Panc1 (cell line): Measurements from ENCODE around the gene B4GAT1. TPM values are rescaled to one million over a fixed set of nuclear protein-coding genes. Genes with fewer than 3 reads are reported as not detected.

Experiments used
- ATAC-seq: fragments of 200-7000 bp; cut with Tn5 transposase; 2 replicates; pipeline ENCODE4 v1.9.1; 2020; ENCODE audit warnings: mild to moderate bottlenecking, moderate library complexity
- BruUV-seq: library from RNA; stranded (reverse); fragments of 400-500 nt; replicated peaks from 2 replicates; lab custom pipeline; 2021; lab: Mats Ljungman, UMichigan
- CTCF ChIA-PET: fragments of 300-600 bp; sonication (Branson Sonifier 250); formaldehyde crosslinking; loops from one replicate; lab custom pipeline; 2022; ENCODE audit warnings: antibody characterized with exemption; lab: Charles Lee
- POLR2A ChIA-PET: fragments of 300-600 bp; sonication (Branson Sonifier 250); formaldehyde crosslinking; loops from one replicate; lab custom pipeline; 2022; ENCODE audit warnings: antibody characterized with exemption; lab: Charles Lee
- DNase-seq: peaks from one replicate; pipeline ENCODE4 v3.0.0-alpha.2; 2010; ENCODE audit warnings: low read depth, low spot score
- H3K27ac ChIP-seq: 2 replicates; pipeline ENCODE4 v1.5.1; 2011; ENCODE audit warnings: mild to moderate bottlenecking, low read length, inconsistent platforms
- H3K27me3 ChIP-seq: fragments of 200-500 bp; sonication (Bioruptor generic); 2 replicates; pipeline ENCODE4 v1.6.0; 2014; ENCODE audit warnings: low read length, inconsistent platforms; ENCODE audit not compliant: control insufficient read depth, insufficient read depth
- H3K36me3 ChIP-seq: fragments of 200-500 bp; sonication (Bioruptor generic); 2 replicates; pipeline ENCODE4 v1.5.1; 2014; ENCODE audit warnings: inconsistent platforms, mild to moderate bottlenecking, low read length, moderate library complexity; ENCODE audit not compliant: control insufficient read depth, insufficient read depth
- H3K4me1 ChIP-seq: 2 replicates; pipeline ENCODE4 v1.5.1; 2011; ENCODE audit warnings: inconsistent platforms, mild to moderate bottlenecking, low read length, moderate library complexity; ENCODE audit not compliant: control insufficient read depth, insufficient read depth
- H3K4me3 ChIP-seq, 2 experiments: 2 replicates each; pipeline ENCODE4 v1.5.1; 2011 to 2012; ENCODE audit warnings: low read depth in 2 of 2, low read length in 2 of 2, mild to moderate bottlenecking in 2 of 2, inconsistent platforms in 1 of 2, moderate library complexity in 1 of 2
- H3K9me3 ChIP-seq: fragments of 200-500 bp; sonication (Bioruptor generic); 2 replicates; pipeline ENCODE4 v1.5.1; 2014; ENCODE audit warnings: low read depth, mild to moderate bottlenecking, inconsistent platforms, low read length, moderate library complexity; ENCODE audit not compliant: control insufficient read depth, insufficient read depth
- POLR2AphosphoS5 ChIP-seq: IDR thresholded peaks from 2 replicates; pipeline ENCODE4 v1.6.1; 2012; ENCODE audit warnings: mild to moderate bottlenecking, low read depth, low read length, moderate library complexity
- SIN3A ChIP-seq: IDR thresholded peaks from 2 replicates; pipeline ENCODE4 v1.6.1; 2012; ENCODE audit warnings: low read depth, mild to moderate bottlenecking, low read length, moderate library complexity, borderline replicate concordance; ENCODE audit not compliant: insufficient read depth
- TCF7L2 ChIP-seq: IDR thresholded peaks from 2 replicates; pipeline ENCODE4 v1.6.1; 2011; ENCODE audit warnings: mild to moderate bottlenecking, low read depth, low read length, inconsistent platforms
- in situ Hi-C: cut with HindIII; loops from 2 replicates; pipeline ENCODE4 v1.10.0; 2016; ENCODE audit warnings: low sequenced_read_pairs, low pct_unique_long_range_greater_than_20kb
- intact Hi-C: fragments of 100-400 bp; cut with micrococcal nuclease; formaldehyde crosslinking; loops from one replicate; pipeline ENCODE4 v1.10.0; 2022; ENCODE audit not compliant: unreplicated experiment
- total RNA-seq: library from RNA; stranded (reverse); gene quantifications from one replicate; pipeline ENCODE4 v1.2.1, GENCODE V29; 2021; ENCODE audit not compliant: unreplicated experiment
- TF ChIP-seq, protein P1 (sequence below), 2 experiments: IDR thresholded peaks; 2 replicates each; pipeline ENCODE4 v1.6.1; 2011 to 2012; ENCODE audit warnings: low read depth in 2 of 2, control low read depth in 1 of 2, low read length in 1 of 2, mild to moderate bottlenecking in 1 of 2, moderate library complexity in 1 of 2; ENCODE audit not compliant: insufficient read depth in 1 of 2
- TF ChIP-seq, protein P2 (sequence below): fragments of 450-650 bp; IDR thresholded peaks from 2 replicates; pipeline ENCODE4 v1.5.1; 2017; ENCODE audit warnings: mild to moderate bottlenecking

The B4GAT1 gene
- total RNA-seq, 1 experiment from 2014 or later, result 29.3 TPM

DNA sequence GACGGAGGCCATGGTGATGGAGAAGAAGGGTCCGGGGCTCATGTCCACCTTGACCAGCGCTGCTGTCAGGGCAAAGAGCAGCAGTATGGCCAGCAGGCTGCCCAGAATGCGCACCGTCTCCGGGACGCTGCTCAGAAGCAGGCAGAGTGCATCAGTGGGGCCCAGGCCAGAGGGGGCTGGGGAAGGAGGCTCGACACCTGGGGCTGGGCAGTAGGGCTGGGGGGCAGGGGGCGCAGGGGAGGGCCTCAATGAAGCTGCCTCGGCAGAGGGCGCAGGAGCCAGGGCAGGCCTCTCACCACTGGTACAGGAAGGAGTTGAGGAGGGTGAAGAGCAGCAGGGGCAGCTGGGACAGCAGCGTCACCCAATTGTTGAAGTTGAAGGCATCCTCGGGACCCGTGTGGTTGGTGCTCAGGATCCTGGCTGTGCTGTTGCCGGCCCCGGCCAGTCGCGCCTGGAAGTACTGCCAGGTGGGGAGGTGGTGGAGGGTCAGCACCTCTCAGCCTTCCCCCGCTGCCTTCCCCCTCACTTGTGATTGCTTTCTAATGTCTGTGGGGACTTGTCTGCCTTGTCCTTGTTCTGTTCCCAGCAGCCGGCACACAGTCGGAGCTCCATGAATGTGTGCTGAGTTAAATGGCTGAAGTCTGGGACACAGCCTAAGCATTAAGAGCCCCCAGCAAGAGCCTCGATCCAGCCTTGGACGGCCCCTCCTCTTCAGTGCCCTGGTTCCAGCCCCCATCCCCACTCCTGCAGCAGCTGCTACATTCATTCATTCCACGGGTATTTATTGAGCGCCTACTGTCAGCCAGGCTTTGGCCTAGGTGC lies 21.9 kb upstream of the B4GAT1 start:
- intact Hi-C loops, result no loop called here
- ChIA-PET POLR2A (no interaction called here), CTCF (no interaction called here)
- H3K27ac ChIP-seq, result no peak overlapping the region
- H3K9me3 ChIP-seq, result no peaks in the 10 kb centered on the region
- ATAC-seq (no peak), DNase-seq (no peak)
- TF ChIP-seq, protein P1, sequence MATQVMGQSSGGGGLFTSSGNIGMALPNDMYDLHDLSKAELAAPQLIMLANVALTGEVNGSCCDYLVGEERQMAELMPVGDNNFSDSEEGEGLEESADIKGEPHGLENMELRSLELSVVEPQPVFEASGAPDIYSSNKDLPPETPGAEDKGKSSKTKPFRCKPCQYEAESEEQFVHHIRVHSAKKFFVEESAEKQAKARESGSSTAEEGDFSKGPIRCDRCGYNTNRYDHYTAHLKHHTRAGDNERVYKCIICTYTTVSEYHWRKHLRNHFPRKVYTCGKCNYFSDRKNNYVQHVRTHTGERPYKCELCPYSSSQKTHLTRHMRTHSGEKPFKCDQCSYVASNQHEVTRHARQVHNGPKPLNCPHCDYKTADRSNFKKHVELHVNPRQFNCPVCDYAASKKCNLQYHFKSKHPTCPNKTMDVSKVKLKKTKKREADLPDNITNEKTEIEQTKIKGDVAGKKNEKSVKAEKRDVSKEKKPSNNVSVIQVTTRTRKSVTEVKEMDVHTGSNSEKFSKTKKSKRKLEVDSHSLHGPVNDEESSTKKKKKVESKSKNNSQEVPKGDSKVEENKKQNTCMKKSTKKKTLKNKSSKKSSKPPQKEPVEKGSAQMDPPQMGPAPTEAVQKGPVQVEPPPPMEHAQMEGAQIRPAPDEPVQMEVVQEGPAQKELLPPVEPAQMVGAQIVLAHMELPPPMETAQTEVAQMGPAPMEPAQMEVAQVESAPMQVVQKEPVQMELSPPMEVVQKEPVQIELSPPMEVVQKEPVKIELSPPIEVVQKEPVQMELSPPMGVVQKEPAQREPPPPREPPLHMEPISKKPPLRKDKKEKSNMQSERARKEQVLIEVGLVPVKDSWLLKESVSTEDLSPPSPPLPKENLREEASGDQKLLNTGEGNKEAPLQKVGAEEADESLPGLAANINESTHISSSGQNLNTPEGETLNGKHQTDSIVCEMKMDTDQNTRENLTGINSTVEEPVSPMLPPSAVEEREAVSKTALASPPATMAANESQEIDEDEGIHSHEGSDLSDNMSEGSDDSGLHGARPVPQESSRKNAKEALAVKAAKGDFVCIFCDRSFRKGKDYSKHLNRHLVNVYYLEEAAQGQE (IDR thresholded peaks at IDR 0.05; ENCODE audit: insufficient read depth in 1 of 2, low read depth in 2 of 2, low read length in 1 of 2), result no peak
- TF ChIP-seq POLR2AphosphoS5 (no peak), SIN3A (no peak), TCF7L2 (no peak)
- TF ChIP-seq, protein P2, sequence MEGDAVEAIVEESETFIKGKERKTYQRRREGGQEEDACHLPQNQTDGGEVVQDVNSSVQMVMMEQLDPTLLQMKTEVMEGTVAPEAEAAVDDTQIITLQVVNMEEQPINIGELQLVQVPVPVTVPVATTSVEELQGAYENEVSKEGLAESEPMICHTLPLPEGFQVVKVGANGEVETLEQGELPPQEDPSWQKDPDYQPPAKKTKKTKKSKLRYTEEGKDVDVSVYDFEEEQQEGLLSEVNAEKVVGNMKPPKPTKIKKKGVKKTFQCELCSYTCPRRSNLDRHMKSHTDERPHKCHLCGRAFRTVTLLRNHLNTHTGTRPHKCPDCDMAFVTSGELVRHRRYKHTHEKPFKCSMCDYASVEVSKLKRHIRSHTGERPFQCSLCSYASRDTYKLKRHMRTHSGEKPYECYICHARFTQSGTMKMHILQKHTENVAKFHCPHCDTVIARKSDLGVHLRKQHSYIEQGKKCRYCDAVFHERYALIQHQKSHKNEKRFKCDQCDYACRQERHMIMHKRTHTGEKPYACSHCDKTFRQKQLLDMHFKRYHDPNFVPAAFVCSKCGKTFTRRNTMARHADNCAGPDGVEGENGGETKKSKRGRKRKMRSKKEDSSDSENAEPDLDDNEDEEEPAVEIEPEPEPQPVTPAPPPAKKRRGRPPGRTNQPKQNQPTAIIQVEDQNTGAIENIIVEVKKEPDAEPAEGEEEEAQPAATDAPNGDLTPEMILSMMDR, result no peak
- no TSS peak for BruUV-seq
- no peak overlapping the region for H3K4me3 ChIP-seq
- H3K4me1 ChIP-seq, result peaks cover 19% of the 10 kb centered on the region
- H3K27me3 ChIP-seq, result no peaks in the 10 kb centered on the region
- H3K36me3 ChIP-seq, result no peaks in the 10 kb centered on the region
- in situ Hi-C loops, result no loop called here

DNA sequence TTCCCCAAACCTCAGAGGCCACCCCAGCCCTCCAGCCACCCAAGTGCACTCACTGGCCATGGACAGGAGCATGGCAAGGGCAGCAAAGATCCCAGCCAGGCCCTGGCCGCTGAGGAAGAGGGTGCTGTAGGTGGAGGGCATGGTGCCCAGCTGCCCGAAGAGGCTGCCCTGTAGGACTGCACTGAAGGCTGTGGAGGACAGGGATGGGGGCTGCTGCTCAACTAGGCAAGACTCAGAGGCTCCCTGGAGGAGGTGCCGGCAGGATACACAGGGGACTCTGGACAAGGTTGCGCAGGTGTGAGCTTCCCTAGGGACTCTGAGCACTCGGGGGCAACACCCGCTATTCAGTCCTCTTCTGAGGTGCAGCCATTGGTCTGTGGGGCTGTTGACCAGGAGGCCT lies 21.1 kb upstream of the B4GAT1 start:
- no peak for DNase-seq
- Histone ChIP-seq H3K4me3 (no peak overlapping the region), H3K9me3 (no peaks in the 10 kb centered on the region), H3K27ac (no peak overlapping the region), H3K27me3 (no peaks in the 10 kb centered on the region), H3K4me1 (peaks cover 19% of the 10 kb centered on the region), H3K36me3 (no peaks in the 10 kb centered on the region)
- POLR2A ChIA-PET, result no interaction called here
- in situ Hi-C loops, result no loop called here
- TF ChIP-seq, protein P1 (IDR thresholded peaks at IDR 0.05; ENCODE audit: insufficient read depth in 1 of 2, low read depth in 2 of 2, low read length in 1 of 2), result no peak
- no peak for TF ChIP-seq POLR2AphosphoS5
- no peak for TF ChIP-seq SIN3A
- no peak for TF ChIP-seq TCF7L2
- TF ChIP-seq, protein P2, result no peak
- no peak for ATAC-seq
- CTCF ChIA-PET, result no interaction called here
- BruUV-seq, result no TSS peak
- intact Hi-C loops, result no loop called here
